ENCODE measurements around the gene PLEKHA5.
"Not testable (repeated sequence)": the region's sequence is repeated elsewhere in the genome, so short reads cannot be mapped to it uniquely, and the experiment has no call there.

The PLEKHA5 gene

GRCh38 chr12:19144985-19145384, 15.5 kb downstream of the PLEKHA5 start:
- Mint-ChIP-seq H3K4me1 (ENCODE audit: low read depth) (no peaks in the 10 kb centered on the region), H3K9me3 (ENCODE audit: low read depth) (no peaks in the 10 kb centered on the region), H3K27ac (no peak overlapping the region), H3K27me3 (no peaks in the 10 kb centered on the region), H3K4me3 (no peak overlapping the region), H3K36me3 (no peaks in the 10 kb centered on the region)

GRCh38 chr12:19148860-19149259, 19.3 kb downstream of the PLEKHA5 start:
- Mint-ChIP-seq H3K27me3 (no peaks in the 10 kb centered on the region), H3K4me3 (no peak overlapping the region), H3K4me1 (ENCODE audit: low read depth) (no peaks in the 10 kb centered on the region), H3K9me3 (ENCODE audit: low read depth) (no peaks in the 10 kb centered on the region), H3K27ac (no peak overlapping the region), H3K36me3 (no peaks in the 10 kb centered on the region)

GRCh38 chr12:19150273-19150900, 20.9 kb downstream of the PLEKHA5 start:
- Mint-ChIP-seq H3K9me3 (ENCODE audit: low read depth) (no peaks in the 10 kb centered on the region), H3K4me1 (ENCODE audit: low read depth) (no peaks in the 10 kb centered on the region), H3K27ac (no peak overlapping the region), H3K4me3 (no peak overlapping the region), H3K27me3 (no peaks in the 10 kb centered on the region), H3K36me3 (no peaks in the 10 kb centered on the region)

GRCh38 chr12:19151298-19151697, 21.8 kb downstream of the PLEKHA5 start:
- no peak overlapping the region for H3K27ac Mint-ChIP-seq
- H3K4me3 Mint-ChIP-seq: no peak overlapping the region
- no peaks in the 10 kb centered on the region for H3K9me3 Mint-ChIP-seq (ENCODE audit: low read depth)
- H3K36me3 Mint-ChIP-seq: no peaks in the 10 kb centered on the region
- H3K4me1 Mint-ChIP-seq (ENCODE audit: low read depth): no peaks in the 10 kb centered on the region
- no peaks in the 10 kb centered on the region for H3K27me3 Mint-ChIP-seq

GRCh38 chr12:19153396-19153795, 23.9 kb downstream of the PLEKHA5 start:
- Mint-ChIP-seq H3K4me1 (ENCODE audit: low read depth) (no peaks in the 10 kb centered on the region), H3K36me3 (no peaks in the 10 kb centered on the region)

GRCh38 chr12:19154686-19155085, 25.2 kb downstream of the PLEKHA5 start:
- Mint-ChIP-seq H3K9me3 (ENCODE audit: low read depth) (no peaks in the 10 kb centered on the region), H3K4me3 (no peak overlapping the region), H3K36me3 (no peaks in the 10 kb centered on the region), H3K27me3 (peaks cover 2% of the 10 kb centered on the region), H3K4me1 (ENCODE audit: low read depth) (no peaks in the 10 kb centered on the region), H3K27ac (no peak overlapping the region)

More at GRCh38 chr12:19153396-19153795, 23.9 kb downstream of the PLEKHA5 start:
- Mint-ChIP-seq H3K9me3 (ENCODE audit: low read depth) (no peaks in the 10 kb centered on the region), H3K27me3 (no peaks in the 10 kb centered on the region), H3K27ac (no peak overlapping the region), H3K4me3 (no peak overlapping the region)

- Mint-ChIP-seq H3K4me3 (no peak overlapping the region), H3K4me1 (ENCODE audit: low read depth) (no peaks in the 10 kb centered on the region), H3K27ac (no peak overlapping the region), H3K27me3 (peaks cover 2% of the 10 kb centered on the region), H3K9me3 (ENCODE audit: low read depth) (no peaks in the 10 kb centered on the region), H3K36me3 (no peaks in the 10 kb centered on the region)
These were observed 26.6 kb downstream of the PLEKHA5 start for GRCh38 chr12:19155981-19156734.

GRCh38 chr12:19158923-19159322, 29.4 kb downstream of the PLEKHA5 start:
- no peaks in the 10 kb centered on the region for H3K9me3 Mint-ChIP-seq (ENCODE audit: low read depth)
- no peak overlapping the region for H3K4me3 Mint-ChIP-seq
- peaks cover 4% of the 10 kb centered on the region for H3K27me3 Mint-ChIP-seq
- no peaks in the 10 kb centered on the region for H3K4me1 Mint-ChIP-seq (ENCODE audit: low read depth)
- no peaks in the 10 kb centered on the region for H3K36me3 Mint-ChIP-seq
- no peak overlapping the region for H3K27ac Mint-ChIP-seq

GRCh38 chr12:19161216-19161615, 31.7 kb downstream of the PLEKHA5 start:
- Mint-ChIP-seq H3K4me3 (no peak overlapping the region), H3K36me3 (no peaks in the 10 kb centered on the region), H3K27me3 (peaks cover 4% of the 10 kb centered on the region), H3K27ac (no peak overlapping the region), H3K9me3 (ENCODE audit: low read depth) (no peaks in the 10 kb centered on the region), H3K4me1 (ENCODE audit: low read depth) (no peaks in the 10 kb centered on the region)

- Mint-ChIP-seq H3K4me1 (ENCODE audit: low read depth) (no peaks in the 10 kb centered on the region), H3K27ac (no peak overlapping the region), H3K27me3 (peaks cover 3% of the 10 kb centered on the region), H3K9me3 (ENCODE audit: low read depth) (no peaks in the 10 kb centered on the region), H3K36me3 (no peaks in the 10 kb centered on the region), H3K4me3 (no peak overlapping the region)
These were observed 35.9 kb downstream of the PLEKHA5 start for GRCh38 chr12:19165451-19165850.

GRCh38 chr12:19166387-19166786, 36.9 kb downstream of the PLEKHA5 start:
- peaks cover 3% of the 10 kb centered on the region for H3K27me3 Mint-ChIP-seq
- H3K36me3 Mint-ChIP-seq: no peaks in the 10 kb centered on the region
- no peak overlapping the region for H3K27ac Mint-ChIP-seq
- no peaks in the 10 kb centered on the region for H3K9me3 Mint-ChIP-seq (ENCODE audit: low read depth)
- no peak overlapping the region for H3K4me3 Mint-ChIP-seq
- H3K4me1 Mint-ChIP-seq (ENCODE audit: low read depth): no peaks in the 10 kb centered on the region

GRCh38 chr12:19166956-19167355, 37.4 kb downstream of the PLEKHA5 start:
- H3K27me3 Mint-ChIP-seq: no peaks in the 10 kb centered on the region
- no peaks in the 10 kb centered on the region for H3K9me3 Mint-ChIP-seq (ENCODE audit: low read depth)
- no peaks in the 10 kb centered on the region for H3K36me3 Mint-ChIP-seq
- no peak overlapping the region for H3K27ac Mint-ChIP-seq
- no peak overlapping the region for H3K4me3 Mint-ChIP-seq
- no peaks in the 10 kb centered on the region for H3K4me1 Mint-ChIP-seq (ENCODE audit: low read depth)

- H3K9me3 Mint-ChIP-seq (ENCODE audit: low read depth): no peaks in the 10 kb centered on the region
- no peaks in the 10 kb centered on the region for H3K27me3 Mint-ChIP-seq
- H3K4me1 Mint-ChIP-seq (ENCODE audit: low read depth): no peaks in the 10 kb centered on the region
- no peak overlapping the region for H3K27ac Mint-ChIP-seq
- no peaks in the 10 kb centered on the region for H3K36me3 Mint-ChIP-seq
- no peak overlapping the region for H3K4me3 Mint-ChIP-seq
These were observed 38.2 kb downstream of the PLEKHA5 start for GRCh38 chr12:19167708-19168107.

GRCh38 chr12:19168644-19169043, 39.1 kb downstream of the PLEKHA5 start:
- H3K27ac Mint-ChIP-seq: no peak overlapping the region
- H3K27me3 Mint-ChIP-seq: no peaks in the 10 kb centered on the region

GRCh38 chr12:19169222-19169621, 39.7 kb downstream of the PLEKHA5 start:
- Mint-ChIP-seq H3K27me3 (no peaks in the 10 kb centered on the region), H3K36me3 (no peaks in the 10 kb centered on the region), H3K4me1 (ENCODE audit: low read depth) (no peaks in the 10 kb centered on the region), H3K4me3 (no peak overlapping the region), H3K9me3 (ENCODE audit: low read depth) (no peaks in the 10 kb centered on the region), H3K27ac (no peak overlapping the region)

More at GRCh38 chr12:19168644-19169043, 39.1 kb downstream of the PLEKHA5 start:
- no peaks in the 10 kb centered on the region for H3K36me3 Mint-ChIP-seq
- H3K4me3 Mint-ChIP-seq: no peak overlapping the region
- no peaks in the 10 kb centered on the region for H3K4me1 Mint-ChIP-seq (ENCODE audit: low read depth)
- no peaks in the 10 kb centered on the region for H3K9me3 Mint-ChIP-seq (ENCODE audit: low read depth)

GRCh38 chr12:19170286-19170685, 40.8 kb downstream of the PLEKHA5 start:
- not testable (repeated sequence) for H3K4me1 Mint-ChIP-seq (ENCODE audit: low read depth); H3K9me3 Mint-ChIP-seq (ENCODE audit: low read depth); H3K27me3 Mint-ChIP-seq; H3K4me3 Mint-ChIP-seq; H3K36me3 Mint-ChIP-seq; H3K27ac Mint-ChIP-seq
